SK-N-SH treated with all-trans-retinoic acid at 6 μM for 48 hours (cell line): Measurements from ENCODE around the gene WHRN.

Experiments
- ATAC-seq: fragments of 200-7000 bp; cut with Tn5 transposase; 3 replicates; pipeline ENCODE4 v1.9.1; 2020; ENCODE audit warnings: mild to moderate bottlenecking, moderate library complexity
- ARNTL ChIP-seq: fragments of 450-650 bp; formaldehyde crosslinking; IDR thresholded peaks from 2 replicates; pipeline ENCODE4 v1.5.0; 2020; ENCODE audit warnings: low read depth, mild to moderate bottlenecking, moderate library complexity, borderline replicate concordance
- BACH2 ChIP-seq: fragments of 250-450 bp; sonication (Bioruptor Pico); IDR thresholded peaks from 2 replicates; pipeline ENCODE4 v1.9.0; 2021; ENCODE audit warnings: mild to moderate bottlenecking, borderline replicate concordance
- ESRRG ChIP-seq: fragments of 250-450 bp; sonication (Bioruptor Pico); IDR thresholded peaks from 2 replicates; pipeline ENCODE4 v1.6.1; 2021; ENCODE audit warnings: mild to moderate bottlenecking
- GLIS3 ChIP-seq: fragments of 250-450 bp; sonication (Bioruptor Pico); IDR thresholded peaks from 2 replicates; pipeline ENCODE4 v1.5.0; 2020; ENCODE audit warnings: mild to moderate bottlenecking, moderate library complexity
- ISL1 ChIP-seq: fragments of 250-450 bp; sonication (Bioruptor Pico); IDR thresholded peaks from 2 replicates; pipeline ENCODE4 v2.1.2; 2022; ENCODE audit warnings: mild to moderate bottlenecking, moderate library complexity
- OSR1 ChIP-seq: fragments of 250-450 bp; sonication (Bioruptor Pico); IDR thresholded peaks from 2 replicates; pipeline ENCODE4 v1.8.0; 2022; ENCODE audit warnings: moderate library complexity, mild to moderate bottlenecking, inconsistent platforms
- PPARA ChIP-seq: fragments of 250-450 bp; sonication (Bioruptor Pico); IDR thresholded peaks from 2 replicates; pipeline ENCODE4 v1.5.0; 2020; ENCODE audit warnings: mild to moderate bottlenecking, borderline replicate concordance
- RARB ChIP-seq: fragments of 250-450 bp; sonication (Bioruptor Pico); IDR thresholded peaks from 2 replicates; pipeline ENCODE4 v1.8.0; 2021; ENCODE audit warnings: mild to moderate bottlenecking, moderate library complexity
- TCF4 ChIP-seq: fragments of 250-450 bp; sonication (Bioruptor Pico); IDR thresholded peaks from 2 replicates; pipeline ENCODE4 v1.8.0; 2021; ENCODE audit warnings: mild to moderate bottlenecking, moderate library complexity, borderline replicate concordance
- TOX ChIP-seq: fragments of 250-450 bp; sonication (Bioruptor Pico); IDR thresholded peaks from 2 replicates; pipeline ENCODE4 v1.8.0; 2021; ENCODE audit warnings: mild to moderate bottlenecking, moderate library complexity, borderline replicate concordance
- ZC3H10 ChIP-seq: fragments of 250-450 bp; sonication (Bioruptor Pico); IDR thresholded peaks from 2 replicates; pipeline ENCODE4 v1.5.1; 2021; ENCODE audit warnings: mild to moderate bottlenecking, moderate library complexity
- ZFP3 ChIP-seq: fragments of 250-450 bp; sonication (Bioruptor Pico); IDR thresholded peaks from 2 replicates; pipeline ENCODE4 v1.5.0; 2020; ENCODE audit warnings: mild to moderate bottlenecking, moderate library complexity
- ZFP30 ChIP-seq: fragments of 450-650 bp; formaldehyde crosslinking; IDR thresholded peaks from 2 replicates; pipeline ENCODE4 v1.5.0; 2022; ENCODE audit warnings: mild to moderate bottlenecking, moderate library complexity
- ZNF70 ChIP-seq: fragments of 450-650 bp; formaldehyde crosslinking; IDR thresholded peaks from 2 replicates; pipeline ENCODE4 v1.5.0; 2020; ENCODE audit warnings: mild to moderate bottlenecking, moderate library complexity
- ZNF8 ChIP-seq: fragments of 450-650 bp; formaldehyde crosslinking; IDR thresholded peaks from 2 replicates; pipeline ENCODE4 v1.5.0; 2020; ENCODE audit warnings: mild to moderate bottlenecking, moderate library complexity
- TF ChIP-seq, protein P1 (sequence below): fragments of 250-450 bp; sonication (Bioruptor Pico); IDR thresholded peaks from 2 replicates; pipeline ENCODE4 v1.5.1; 2020; ENCODE audit warnings: low read depth, mild to moderate bottlenecking, moderate library complexity
- TF ChIP-seq, protein P2 (sequence below): fragments of 250-450 bp; sonication (Bioruptor Pico); IDR thresholded peaks from 2 replicates; pipeline ENCODE4 v1.5.1; 2021; ENCODE audit warnings: mild to moderate bottlenecking, moderate library complexity
- TF ChIP-seq, protein P3 (sequence below): fragments of 250-450 bp; sonication (Bioruptor Pico); IDR thresholded peaks from 2 replicates; pipeline ENCODE4 v1.8.0; 2020; ENCODE audit warnings: mild to moderate bottlenecking, moderate library complexity, borderline replicate concordance
- TF ChIP-seq, protein P4 (sequence below): fragments of 250-450 bp; sonication (Bioruptor Pico); IDR thresholded peaks from 2 replicates; pipeline ENCODE4 v1.8.0; 2021; ENCODE audit warnings: low read depth, mild to moderate bottlenecking, moderate library complexity, borderline replicate concordance
- TF ChIP-seq, protein P5 (sequence below): fragments of 250-450 bp; sonication (Bioruptor Pico); IDR thresholded peaks from 2 replicates; pipeline ENCODE4 v1.5.0; 2020; ENCODE audit warnings: mild to moderate bottlenecking, moderate library complexity

Gene WHRN

DNA sequence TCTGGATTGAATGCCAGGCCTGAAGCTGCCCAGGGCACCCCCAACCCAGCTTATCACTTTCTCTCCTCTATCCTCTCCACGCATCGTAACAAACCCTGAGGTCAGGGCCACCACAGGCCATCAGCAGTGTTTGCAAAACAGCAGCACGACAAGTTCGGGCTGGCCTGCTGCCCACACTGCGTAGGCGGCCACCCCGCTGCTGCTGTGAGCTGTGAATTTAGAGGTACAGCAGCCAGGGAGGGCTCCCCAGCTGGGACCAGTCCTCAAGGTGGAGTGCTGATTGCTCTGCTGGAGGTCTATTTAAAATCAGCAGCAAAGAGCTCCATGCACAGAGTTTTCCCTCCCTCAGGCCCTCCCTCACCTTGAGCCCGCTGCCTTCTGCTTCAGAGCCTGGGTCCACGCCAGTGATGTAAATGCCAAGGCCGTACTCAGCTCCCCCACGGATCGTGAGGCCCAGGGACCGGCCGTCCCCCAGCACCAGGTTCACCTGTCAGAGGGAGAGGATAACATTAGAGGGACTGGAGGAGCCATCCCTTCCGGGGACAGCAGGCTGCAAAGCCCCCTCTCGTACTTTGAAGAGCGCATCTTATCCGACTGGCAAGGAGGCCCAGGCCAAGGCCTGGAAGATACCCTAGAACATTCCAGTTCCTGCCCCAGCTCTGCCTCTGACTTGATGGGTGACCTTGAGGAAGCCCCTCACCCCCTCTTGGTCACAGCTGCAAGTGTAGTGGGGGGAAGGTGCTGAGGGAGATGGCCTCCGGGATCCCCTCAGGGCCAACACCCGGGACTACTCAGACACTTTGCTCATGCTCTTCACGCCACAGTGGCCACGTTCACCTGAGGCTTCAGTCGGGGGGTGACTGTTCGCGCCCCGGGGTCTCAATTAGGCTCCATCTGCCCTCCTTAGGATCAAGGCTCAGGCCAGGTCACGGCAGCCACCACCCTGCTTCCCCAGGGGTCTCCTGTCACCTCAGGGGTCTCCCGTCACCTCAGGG is 39.1 kb downstream of the WHRN start:
- ATAC-seq, result no peak
- TF ChIP-seq GLIS3 (CRISPR knock-in tag), result no peak
- TF ChIP-seq BACH2 (CRISPR knock-in tag), result no peak
- no peak for TF ChIP-seq PPARA
- TF ChIP-seq ARNTL, result no peak
- TF ChIP-seq, protein P1, sequence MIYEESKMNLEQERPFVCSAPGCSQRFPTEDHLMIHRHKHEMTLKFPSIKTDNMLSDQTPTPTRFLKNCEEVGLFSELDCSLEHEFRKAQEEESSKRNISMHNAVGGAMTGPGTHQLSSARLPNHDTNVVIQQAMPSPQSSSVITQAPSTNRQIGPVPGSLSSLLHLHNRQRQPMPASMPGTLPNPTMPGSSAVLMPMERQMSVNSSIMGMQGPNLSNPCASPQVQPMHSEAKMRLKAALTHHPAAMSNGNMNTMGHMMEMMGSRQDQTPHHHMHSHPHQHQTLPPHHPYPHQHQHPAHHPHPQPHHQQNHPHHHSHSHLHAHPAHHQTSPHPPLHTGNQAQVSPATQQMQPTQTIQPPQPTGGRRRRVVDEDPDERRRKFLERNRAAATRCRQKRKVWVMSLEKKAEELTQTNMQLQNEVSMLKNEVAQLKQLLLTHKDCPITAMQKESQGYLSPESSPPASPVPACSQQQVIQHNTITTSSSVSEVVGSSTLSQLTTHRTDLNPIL (CRISPR knock-in tag), result no peak
- TF ChIP-seq, protein P2, sequence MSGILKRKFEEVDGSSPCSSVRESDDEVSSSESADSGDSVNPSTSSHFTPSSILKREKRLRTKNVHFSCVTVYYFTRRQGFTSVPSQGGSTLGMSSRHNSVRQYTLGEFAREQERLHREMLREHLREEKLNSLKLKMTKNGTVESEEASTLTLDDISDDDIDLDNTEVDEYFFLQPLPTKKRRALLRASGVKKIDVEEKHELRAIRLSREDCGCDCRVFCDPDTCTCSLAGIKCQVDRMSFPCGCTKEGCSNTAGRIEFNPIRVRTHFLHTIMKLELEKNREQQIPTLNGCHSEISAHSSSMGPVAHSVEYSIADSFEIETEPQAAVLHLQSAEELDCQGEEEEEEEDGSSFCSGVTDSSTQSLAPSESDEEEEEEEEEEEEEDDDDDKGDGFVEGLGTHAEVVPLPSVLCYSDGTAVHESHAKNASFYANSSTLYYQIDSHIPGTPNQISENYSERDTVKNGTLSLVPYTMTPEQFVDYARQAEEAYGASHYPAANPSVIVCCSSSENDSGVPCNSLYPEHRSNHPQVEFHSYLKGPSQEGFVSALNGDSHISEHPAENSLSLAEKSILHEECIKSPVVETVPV, result no peak
- TF ChIP-seq ZNF8, result no peak
- TF ChIP-seq ZC3H10 (CRISPR knock-in tag), result no peak
- TF ChIP-seq ZFP3, result no peak
- TF ChIP-seq, protein P3, sequence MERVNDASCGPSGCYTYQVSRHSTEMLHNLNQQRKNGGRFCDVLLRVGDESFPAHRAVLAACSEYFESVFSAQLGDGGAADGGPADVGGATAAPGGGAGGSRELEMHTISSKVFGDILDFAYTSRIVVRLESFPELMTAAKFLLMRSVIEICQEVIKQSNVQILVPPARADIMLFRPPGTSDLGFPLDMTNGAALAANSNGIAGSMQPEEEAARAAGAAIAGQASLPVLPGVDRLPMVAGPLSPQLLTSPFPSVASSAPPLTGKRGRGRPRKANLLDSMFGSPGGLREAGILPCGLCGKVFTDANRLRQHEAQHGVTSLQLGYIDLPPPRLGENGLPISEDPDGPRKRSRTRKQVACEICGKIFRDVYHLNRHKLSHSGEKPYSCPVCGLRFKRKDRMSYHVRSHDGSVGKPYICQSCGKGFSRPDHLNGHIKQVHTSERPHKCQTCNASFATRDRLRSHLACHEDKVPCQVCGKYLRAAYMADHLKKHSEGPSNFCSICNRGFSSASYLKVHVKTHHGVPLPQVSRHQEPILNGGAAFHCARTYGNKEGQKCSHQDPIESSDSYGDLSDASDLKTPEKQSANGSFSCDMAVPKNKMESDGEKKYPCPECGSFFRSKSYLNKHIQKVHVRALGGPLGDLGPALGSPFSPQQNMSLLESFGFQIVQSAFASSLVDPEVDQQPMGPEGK (CRISPR knock-in tag), result no peak
- no peak for TF ChIP-seq ISL1 (CRISPR knock-in tag)
- no peak for TF ChIP-seq TOX (CRISPR knock-in tag)
- TF ChIP-seq ESRRG, result no peak
- no peak for TF ChIP-seq TCF4 (CRISPR knock-in tag)
- no peak for TF ChIP-seq RARB (CRISPR knock-in tag)
- TF ChIP-seq, protein P4, sequence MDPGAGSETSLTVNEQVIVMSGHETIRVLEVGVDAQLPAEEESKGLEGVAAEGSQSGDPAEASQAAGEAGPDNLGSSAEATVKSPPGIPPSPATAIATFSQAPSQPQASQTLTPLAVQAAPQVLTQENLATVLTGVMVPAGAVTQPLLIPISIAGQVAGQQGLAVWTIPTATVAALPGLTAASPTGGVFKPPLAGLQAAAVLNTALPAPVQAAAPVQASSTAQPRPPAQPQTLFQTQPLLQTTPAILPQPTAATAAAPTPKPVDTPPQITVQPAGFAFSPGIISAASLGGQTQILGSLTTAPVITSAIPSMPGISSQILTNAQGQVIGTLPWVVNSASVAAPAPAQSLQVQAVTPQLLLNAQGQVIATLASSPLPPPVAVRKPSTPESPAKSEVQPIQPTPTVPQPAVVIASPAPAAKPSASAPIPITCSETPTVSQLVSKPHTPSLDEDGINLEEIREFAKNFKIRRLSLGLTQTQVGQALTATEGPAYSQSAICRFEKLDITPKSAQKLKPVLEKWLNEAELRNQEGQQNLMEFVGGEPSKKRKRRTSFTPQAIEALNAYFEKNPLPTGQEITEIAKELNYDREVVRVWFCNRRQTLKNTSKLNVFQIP, result no peak
- TF ChIP-seq ZNF70 (CRISPR knock-in tag), result no peak

DNA sequence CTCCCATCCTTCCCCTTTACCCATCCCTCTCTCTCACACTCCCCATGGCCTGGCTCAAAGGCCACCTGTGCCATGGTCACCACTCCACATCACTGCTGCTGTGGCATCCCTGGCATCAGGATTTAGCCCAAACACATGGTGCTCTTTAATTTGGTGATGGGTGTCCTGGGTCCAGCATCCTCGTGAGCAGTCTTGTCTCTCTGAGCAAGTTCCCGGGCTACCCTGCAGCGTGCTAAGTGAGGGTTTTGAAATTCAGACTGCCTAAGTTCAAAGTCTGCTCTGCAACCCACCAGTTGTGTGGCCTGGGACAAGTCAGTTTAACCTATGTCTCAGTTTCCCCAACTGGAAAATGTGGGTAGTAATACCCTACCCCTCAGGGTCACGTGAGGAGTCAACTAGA is 39.9 kb downstream of the WHRN start:
- no peak for ATAC-seq
- TF ChIP-seq ARNTL (no peak), RARB (CRISPR knock-in tag) (no peak), ZFP30 (CRISPR knock-in tag) (no peak), ISL1 (CRISPR knock-in tag) (no peak), OSR1 (CRISPR knock-in tag) (no peak), ZFP3 (no peak), ZC3H10 (CRISPR knock-in tag) (no peak), TCF4 (CRISPR knock-in tag) (no peak), ZNF8 (no peak)
- TF ChIP-seq, protein P4, result no peak
- TF ChIP-seq, protein P5, sequence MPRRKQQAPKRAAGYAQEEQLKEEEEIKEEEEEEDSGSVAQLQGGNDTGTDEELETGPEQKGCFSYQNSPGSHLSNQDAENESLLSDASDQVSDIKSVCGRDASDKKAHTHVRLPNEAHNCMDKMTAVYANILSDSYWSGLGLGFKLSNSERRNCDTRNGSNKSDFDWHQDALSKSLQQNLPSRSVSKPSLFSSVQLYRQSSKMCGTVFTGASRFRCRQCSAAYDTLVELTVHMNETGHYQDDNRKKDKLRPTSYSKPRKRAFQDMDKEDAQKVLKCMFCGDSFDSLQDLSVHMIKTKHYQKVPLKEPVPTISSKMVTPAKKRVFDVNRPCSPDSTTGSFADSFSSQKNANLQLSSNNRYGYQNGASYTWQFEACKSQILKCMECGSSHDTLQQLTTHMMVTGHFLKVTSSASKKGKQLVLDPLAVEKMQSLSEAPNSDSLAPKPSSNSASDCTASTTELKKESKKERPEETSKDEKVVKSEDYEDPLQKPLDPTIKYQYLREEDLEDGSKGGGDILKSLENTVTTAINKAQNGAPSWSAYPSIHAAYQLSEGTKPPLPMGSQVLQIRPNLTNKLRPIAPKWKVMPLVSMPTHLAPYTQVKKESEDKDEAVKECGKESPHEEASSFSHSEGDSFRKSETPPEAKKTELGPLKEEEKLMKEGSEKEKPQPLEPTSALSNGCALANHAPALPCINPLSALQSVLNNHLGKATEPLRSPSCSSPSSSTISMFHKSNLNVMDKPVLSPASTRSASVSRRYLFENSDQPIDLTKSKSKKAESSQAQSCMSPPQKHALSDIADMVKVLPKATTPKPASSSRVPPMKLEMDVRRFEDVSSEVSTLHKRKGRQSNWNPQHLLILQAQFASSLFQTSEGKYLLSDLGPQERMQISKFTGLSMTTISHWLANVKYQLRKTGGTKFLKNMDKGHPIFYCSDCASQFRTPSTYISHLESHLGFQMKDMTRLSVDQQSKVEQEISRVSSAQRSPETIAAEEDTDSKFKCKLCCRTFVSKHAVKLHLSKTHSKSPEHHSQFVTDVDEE (CRISPR knock-in tag), result no peak
- TF ChIP-seq, protein P2, result no peak
- TF ChIP-seq, all 23 proteins: peak for 0
